SU-DHL-6 (cell line): ENCODE data around the gene TTC39B.

ENCODE experiments used
- EZH2phosphoT487 ChIP-seq: fragments of 200-600 bp; sonication (generic), shearing (Covaris generic); conservative IDR thresholded peaks from 2 replicates; pipeline ENCODE4 v1.6.1; 2018; ENCODE audit warnings: mild to moderate bottlenecking, antibody characterized with exemption, low read length, moderate library complexity, mixed read lengths
- TF ChIP-seq, protein P1 (sequence below): fragments of 200-600 bp; sonication (generic); IDR thresholded peaks from one replicate; pipeline ENCODE4 v1.5.1; 2017; ENCODE audit warnings: antibody characterized with exemption, mild to moderate bottlenecking, low read length, moderate library complexity; ENCODE audit not compliant: insufficient read depth, poor library complexity, severe bottlenecking

DNA sequence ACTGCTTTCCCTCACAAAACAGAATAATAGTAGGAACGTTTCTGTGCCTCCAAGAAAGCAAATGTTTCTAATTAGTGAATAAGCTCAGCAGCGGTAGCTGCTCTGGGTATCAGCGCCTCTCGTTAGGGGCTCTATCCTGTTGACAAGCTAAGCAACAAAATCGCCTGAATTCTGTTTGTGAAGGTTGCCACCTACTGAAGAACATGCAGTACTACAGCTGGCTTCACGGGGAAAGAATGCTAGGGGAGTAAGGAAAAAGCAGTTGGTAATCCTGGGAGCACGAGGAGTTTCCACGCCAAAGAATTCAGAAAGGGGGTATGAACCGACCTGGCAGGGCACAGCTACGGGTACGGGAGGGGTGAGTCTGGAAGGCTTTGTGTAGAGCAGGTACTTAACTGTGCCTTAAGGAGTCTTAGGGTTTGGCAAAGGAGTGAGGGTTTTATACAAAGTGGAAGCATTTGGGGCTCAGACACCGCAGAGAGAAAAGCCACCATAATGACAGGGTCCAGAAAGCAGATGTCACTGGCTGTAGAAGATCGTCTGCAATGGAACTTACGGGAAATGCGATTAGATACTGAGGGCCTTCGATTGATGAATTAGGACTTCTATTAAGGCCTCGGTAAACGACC is 171.7 kb downstream of the TTC39B start:
- TF ChIP-seq, protein P1, sequence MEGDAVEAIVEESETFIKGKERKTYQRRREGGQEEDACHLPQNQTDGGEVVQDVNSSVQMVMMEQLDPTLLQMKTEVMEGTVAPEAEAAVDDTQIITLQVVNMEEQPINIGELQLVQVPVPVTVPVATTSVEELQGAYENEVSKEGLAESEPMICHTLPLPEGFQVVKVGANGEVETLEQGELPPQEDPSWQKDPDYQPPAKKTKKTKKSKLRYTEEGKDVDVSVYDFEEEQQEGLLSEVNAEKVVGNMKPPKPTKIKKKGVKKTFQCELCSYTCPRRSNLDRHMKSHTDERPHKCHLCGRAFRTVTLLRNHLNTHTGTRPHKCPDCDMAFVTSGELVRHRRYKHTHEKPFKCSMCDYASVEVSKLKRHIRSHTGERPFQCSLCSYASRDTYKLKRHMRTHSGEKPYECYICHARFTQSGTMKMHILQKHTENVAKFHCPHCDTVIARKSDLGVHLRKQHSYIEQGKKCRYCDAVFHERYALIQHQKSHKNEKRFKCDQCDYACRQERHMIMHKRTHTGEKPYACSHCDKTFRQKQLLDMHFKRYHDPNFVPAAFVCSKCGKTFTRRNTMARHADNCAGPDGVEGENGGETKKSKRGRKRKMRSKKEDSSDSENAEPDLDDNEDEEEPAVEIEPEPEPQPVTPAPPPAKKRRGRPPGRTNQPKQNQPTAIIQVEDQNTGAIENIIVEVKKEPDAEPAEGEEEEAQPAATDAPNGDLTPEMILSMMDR: peak; percentile 85
- no peak for TF ChIP-seq EZH2phosphoT487
